OCI-LY7 (cell line): Measurements from ENCODE around the gene BCL2L13.

ENCODE experiments used
- EZH2phosphoT487 ChIP-seq: fragments of 200-600 bp; sonication (generic); IDR thresholded peaks from 2 replicates; pipeline ENCODE4 v1.6.1; 2018; ENCODE audit warnings: low read depth, borderline replicate concordance, mild to moderate bottlenecking, mixed run types, antibody characterized with exemption, low read length, moderate library complexity, mixed read lengths
- TF ChIP-seq, protein P1 (sequence below): fragments of 200-600 bp; sonication (generic); conservative IDR thresholded peaks from 2 replicates; pipeline ENCODE4 v1.5.1; 2014; ENCODE audit warnings: mild to moderate bottlenecking, antibody characterized with exemption, low read length, moderate library complexity, mixed read lengths

DNA sequence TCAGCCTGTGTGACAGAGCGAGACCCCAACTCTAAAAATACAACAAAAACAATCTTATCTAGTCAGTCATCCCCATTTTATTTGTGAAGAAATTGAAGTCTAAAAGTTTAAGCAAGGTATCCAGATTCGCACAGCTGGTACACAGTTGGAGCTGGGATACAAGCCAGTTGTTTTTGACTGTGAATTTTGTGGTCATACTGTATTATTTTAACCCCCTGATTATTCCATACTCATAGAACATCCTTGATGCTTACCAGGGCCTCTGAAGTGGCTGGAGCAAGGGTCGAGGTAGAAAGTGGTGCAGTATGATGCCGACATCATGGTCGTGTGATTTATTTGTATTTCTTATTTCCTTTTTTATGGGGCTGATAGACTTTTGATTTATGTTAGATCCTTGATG, 85.7 kb downstream of the BCL2L13 start:
- TF ChIP-seq, protein P1, sequence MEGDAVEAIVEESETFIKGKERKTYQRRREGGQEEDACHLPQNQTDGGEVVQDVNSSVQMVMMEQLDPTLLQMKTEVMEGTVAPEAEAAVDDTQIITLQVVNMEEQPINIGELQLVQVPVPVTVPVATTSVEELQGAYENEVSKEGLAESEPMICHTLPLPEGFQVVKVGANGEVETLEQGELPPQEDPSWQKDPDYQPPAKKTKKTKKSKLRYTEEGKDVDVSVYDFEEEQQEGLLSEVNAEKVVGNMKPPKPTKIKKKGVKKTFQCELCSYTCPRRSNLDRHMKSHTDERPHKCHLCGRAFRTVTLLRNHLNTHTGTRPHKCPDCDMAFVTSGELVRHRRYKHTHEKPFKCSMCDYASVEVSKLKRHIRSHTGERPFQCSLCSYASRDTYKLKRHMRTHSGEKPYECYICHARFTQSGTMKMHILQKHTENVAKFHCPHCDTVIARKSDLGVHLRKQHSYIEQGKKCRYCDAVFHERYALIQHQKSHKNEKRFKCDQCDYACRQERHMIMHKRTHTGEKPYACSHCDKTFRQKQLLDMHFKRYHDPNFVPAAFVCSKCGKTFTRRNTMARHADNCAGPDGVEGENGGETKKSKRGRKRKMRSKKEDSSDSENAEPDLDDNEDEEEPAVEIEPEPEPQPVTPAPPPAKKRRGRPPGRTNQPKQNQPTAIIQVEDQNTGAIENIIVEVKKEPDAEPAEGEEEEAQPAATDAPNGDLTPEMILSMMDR = no peak
- TF ChIP-seq EZH2phosphoT487 = no peak
